Right lobe of liver (tissue), 6 donors: ENCODE data around the gene SLC24A4. TPM values are rescaled to one million over a fixed set of nuclear protein-coding genes. Genes with fewer than 3 reads are reported as not detected.
A peak's percentile ranks its signal among the peaks of the same experiment; 100 is the strongest.

Experiments
- ATAC-seq, 4 donors: fragments of 200-7000 bp; cut with Tn5 transposase; one replicate each; pipeline ENCODE4 v1.9.1; 2020; ENCODE audit warnings: mild to moderate bottlenecking in 4 of 4, moderate library complexity in 4 of 4
- DNase-seq, 3 donors: peaks; one replicate each; pipeline ENCODE4 v3.0.0-alpha.2; 2020
- H3K27ac ChIP-seq, 3 donors: fragments of 200-600 bp; one replicate each; pipeline ENCODE4 v1.8.0; 2022
- H3K27me3 ChIP-seq, 2 donors: fragments of 200-600 bp; one replicate each; pipeline ENCODE4 v1.8.0; 2022
- H3K36me3 ChIP-seq, 4 donors: fragments of 200-600 bp; sonication (generic) in 1 of 4; one replicate each; pipeline versions ENCODE4 v1.5.1 to v1.8.0; 2017 to 2022; ENCODE audit warnings: control low read depth in 1 of 4
- H3K4me1 ChIP-seq, 4 donors: fragments of 200-600 bp; sonication (generic) in 1 of 4; one replicate each; pipeline versions ENCODE4 v1.5.1 to v1.8.0; 2017 to 2022; ENCODE audit warnings: control low read depth in 1 of 4
- H3K4me3 ChIP-seq, 3 donors: fragments of 200-600 bp; one replicate each; pipeline ENCODE4 v1.8.0; 2022
- H3K9me3 ChIP-seq, 4 donors: fragments of 200-600 bp; sonication (generic) in 1 of 4; one replicate each; pipeline versions ENCODE4 v1.5.1 to v1.8.0; 2017 to 2022; ENCODE audit warnings: control low read depth in 1 of 4
- POLR2A ChIP-seq: fragments of 450-650 bp; IDR thresholded peaks from one replicate; pipeline ENCODE4 v1.6.1; 2017; ENCODE audit warnings: antibody characterized with exemption, mild to moderate bottlenecking
- WGBS: methylation state at CpG from one replicate; pipeline ENCODE4 v1.1.6; 2018; ENCODE audit warnings: low coverage, low lambda C conversion rate; ENCODE audit not compliant: insufficient coverage; ENCODE audit errors: missing lambda C conversion rate; 5-methylcytosine and 5-hydroxymethylcytosine counted together
- intact Hi-C, 2 donors: fragments of 100-400 bp; cut with DNase I; formaldehyde crosslinking; loops; one replicate each; pipeline versions ENCODE4 v1.11.2 to v1.14.1; 2022
- total RNA-seq, 6 experiments: library from RNA; depleted of rRNA in 2 of 6; stranded (reverse); fragments of >200 nt in 2 of 6; fragmentation: NEBNext Ultra II Directional in 3 of 6; extraction: Animal tissue kit (Norgen Biotek cat#: 25700) in 3 of 6; gene quantifications; one replicate each; pipeline versions ENCODE4 v1.1.0 to v1.2.4, GENCODE V29; 2016 to 2023
- TF ChIP-seq, protein P1 (sequence below), 4 donors: fragments of 200-600 bp in 3 of 4; fragments of 450-650 bp in 1 of 4; IDR thresholded peaks; one replicate each; pipeline versions ENCODE4 v1.5.1 to v1.8.0; 2016 to 2022; ENCODE audit warnings: antibody characterized with exemption in 4 of 4, mild to moderate bottlenecking in 2 of 4
- donor health status: DM: no; HTN: yes; CAD: no.
- donor health status: DM: no; HTN: no; CAD: no.
- donor health status: DM: no; HTN: no; CAD: no.
- donor health status: DM: no; HTN: yes; CAD: no.
- donor health status: DM: no; HTN: yes; CAD: no.

Gene SLC24A4
- total RNA-seq, 6 experiments from 2014 or later = 0.06 to 0.29 (median 0.21) TPM

- no peaks in the 10 kb centered on the region for H3K9me3 ChIP-seq
- TF ChIP-seq, protein P1, sequence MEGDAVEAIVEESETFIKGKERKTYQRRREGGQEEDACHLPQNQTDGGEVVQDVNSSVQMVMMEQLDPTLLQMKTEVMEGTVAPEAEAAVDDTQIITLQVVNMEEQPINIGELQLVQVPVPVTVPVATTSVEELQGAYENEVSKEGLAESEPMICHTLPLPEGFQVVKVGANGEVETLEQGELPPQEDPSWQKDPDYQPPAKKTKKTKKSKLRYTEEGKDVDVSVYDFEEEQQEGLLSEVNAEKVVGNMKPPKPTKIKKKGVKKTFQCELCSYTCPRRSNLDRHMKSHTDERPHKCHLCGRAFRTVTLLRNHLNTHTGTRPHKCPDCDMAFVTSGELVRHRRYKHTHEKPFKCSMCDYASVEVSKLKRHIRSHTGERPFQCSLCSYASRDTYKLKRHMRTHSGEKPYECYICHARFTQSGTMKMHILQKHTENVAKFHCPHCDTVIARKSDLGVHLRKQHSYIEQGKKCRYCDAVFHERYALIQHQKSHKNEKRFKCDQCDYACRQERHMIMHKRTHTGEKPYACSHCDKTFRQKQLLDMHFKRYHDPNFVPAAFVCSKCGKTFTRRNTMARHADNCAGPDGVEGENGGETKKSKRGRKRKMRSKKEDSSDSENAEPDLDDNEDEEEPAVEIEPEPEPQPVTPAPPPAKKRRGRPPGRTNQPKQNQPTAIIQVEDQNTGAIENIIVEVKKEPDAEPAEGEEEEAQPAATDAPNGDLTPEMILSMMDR (IDR thresholded peaks at IDR 0.05) = no peak
- TF ChIP-seq POLR2A = no peak
- intact Hi-C loops = no loop called here
- H3K4me1 ChIP-seq = no peaks in the 10 kb centered on the region
- no peak overlapping the region for H3K27ac ChIP-seq
- 92% methylated on average over 14 of the region's 21 CpGs for WGBS
- H3K27me3 ChIP-seq = no peaks in the 10 kb centered on the region
- peak in 1 of 3 donors; percentile 42 for DNase-seq
- no peak overlapping the region for H3K4me3 ChIP-seq
- H3K36me3 ChIP-seq = no peaks in the 10 kb centered on the region
- no peak for ATAC-seq
Observed at GRCh38 chr14:92489394-92490238, 166.7 kb downstream of the SLC24A4 start.

GRCh38 chr14:92490239-92490959 lies 167.4 kb downstream of the SLC24A4 start:
- Histone ChIP-seq H3K36me3 (no peaks in the 10 kb centered on the region), H3K27me3 (no peaks in the 10 kb centered on the region), H3K9me3 (no peaks in the 10 kb centered on the region), H3K27ac (no peak overlapping the region), H3K4me3 (no peak overlapping the region), H3K4me1 (no peaks in the 10 kb centered on the region)
- peak in 1 of 3 donors; percentile 42 for DNase-seq
- ATAC-seq = peak; percentile 18 to 45 (median 33)
- WGBS = 75% methylated on average over 12 of the region's 17 CpGs
- intact Hi-C loops = no loop called here
- TF ChIP-seq POLR2A = no peak
- TF ChIP-seq, protein P1 (IDR thresholded peaks at IDR 0.05) = no peak

GRCh38 chr14:92491782-92492181 lies 168.8 kb downstream of the SLC24A4 start:
- Histone ChIP-seq H3K4me1 (no peaks in the 10 kb centered on the region), H3K9me3 (no peaks in the 10 kb centered on the region), H3K27me3 (no peaks in the 10 kb centered on the region), H3K36me3 (no peaks in the 10 kb centered on the region), H3K27ac (no peak overlapping the region), H3K4me3 (no peak overlapping the region)
- WGBS = 66% methylated on average over 6 of the region's 8 CpGs
- intact Hi-C loops = no loop called here
- no peak for TF ChIP-seq POLR2A
- TF ChIP-seq, protein P1 (IDR thresholded peaks at IDR 0.05) = no peak
- peak in 1 of 3 donors; percentile 42 for DNase-seq
- ATAC-seq = no peak

DNA sequence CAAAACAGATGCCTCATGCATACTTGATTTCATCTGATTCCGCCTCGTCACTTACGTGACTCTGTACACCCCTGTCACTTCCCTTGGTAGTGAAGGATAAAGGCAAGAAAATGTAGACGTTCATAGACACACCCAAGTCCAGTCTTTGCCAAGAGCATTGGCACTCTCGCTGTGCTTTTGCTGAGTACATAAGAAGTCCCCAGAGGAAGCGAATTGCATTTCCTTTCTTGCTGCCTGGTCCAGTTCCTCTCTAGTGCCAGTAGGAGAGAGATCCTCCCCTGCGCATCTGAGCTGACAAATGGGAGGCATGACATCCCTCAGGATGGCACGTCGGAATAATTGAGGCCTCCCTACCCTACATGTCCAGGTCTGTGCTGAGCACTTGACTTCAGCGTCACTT lies 169.3 kb downstream of the SLC24A4 start:
- Histone ChIP-seq H3K27ac (no peak overlapping the region), H3K27me3 (no peaks in the 10 kb centered on the region), H3K4me1 (no peaks in the 10 kb centered on the region), H3K9me3 (no peaks in the 10 kb centered on the region), H3K36me3 (no peaks in the 10 kb centered on the region), H3K4me3 (no peak overlapping the region)
- TF ChIP-seq POLR2A = no peak
- TF ChIP-seq, protein P1 (IDR thresholded peaks at IDR 0.05) = no peak
- ATAC-seq (peak; percentile 34 to 57 (median 50)), DNase-seq (peak in 1 of 3 donors; percentile 48)
- intact Hi-C loops = no loop called here
- 56% methylated on average over 7 of the region's 10 CpGs for WGBS
